ENCODE data around the gene CA5A. TPM values are rescaled to one million over a fixed set of nuclear protein-coding genes. Genes with fewer than 3 reads are reported as not detected.

CA5A gene
- total and polyA plus RNA-seq, 2 of the 13 experiments (the other 11 are each of a cell fraction or from before 2014, with no cell fraction given), result 66.8 to 106 TPM

- TF ChIP-seq, protein P1, sequence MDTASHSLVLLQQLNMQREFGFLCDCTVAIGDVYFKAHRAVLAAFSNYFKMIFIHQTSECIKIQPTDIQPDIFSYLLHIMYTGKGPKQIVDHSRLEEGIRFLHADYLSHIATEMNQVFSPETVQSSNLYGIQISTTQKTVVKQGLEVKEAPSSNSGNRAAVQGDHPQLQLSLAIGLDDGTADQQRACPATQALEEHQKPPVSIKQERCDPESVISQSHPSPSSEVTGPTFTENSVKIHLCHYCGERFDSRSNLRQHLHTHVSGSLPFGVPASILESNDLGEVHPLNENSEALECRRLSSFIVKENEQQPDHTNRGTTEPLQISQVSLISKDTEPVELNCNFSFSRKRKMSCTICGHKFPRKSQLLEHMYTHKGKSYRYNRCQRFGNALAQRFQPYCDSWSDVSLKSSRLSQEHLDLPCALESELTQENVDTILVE (CRISPR knock-in tag; IDR thresholded peaks at IDR 0.05), result no peak
- TF ChIP-seq ZFP36L1 (CRISPR knock-in tag; IDR thresholded peaks at IDR 0.05) (no peak), RFX3 (CRISPR knock-in tag; IDR thresholded peaks at IDR 0.05) (no peak), POLR2AphosphoS5 (IDR thresholded peaks at IDR 0.05; ENCODE audit: low read depth, low read length) (no peak), CSRNP2 (CRISPR knock-in tag; conservative IDR thresholded peaks at IDR 0.05; ENCODE audit: low read depth) (no peak), ZSCAN20 (CRISPR knock-in tag; IDR thresholded peaks at IDR 0.05; ENCODE audit: borderline replicate concordance) (no peak), ZNF878 (CRISPR knock-in tag; IDR thresholded peaks at IDR 0.05) (no peak), CREBL2 (CRISPR knock-in tag; IDR thresholded peaks at IDR 0.05; ENCODE audit: borderline replicate concordance) (no peak), HOXA7 (CRISPR knock-in tag; IDR thresholded peaks at IDR 0.05) (no peak), REL (CRISPR knock-in tag; conservative IDR thresholded peaks at IDR 0.05) (no peak), MAZ (IDR thresholded peaks at IDR 0.05; ENCODE audit: borderline replicate concordance, low read depth, low read length) (no peak), MAZ (CRISPR knock-in tag; IDR thresholded peaks at IDR 0.05; ENCODE audit: low read depth) (no peak), CCDC6 (CRISPR knock-in tag; IDR thresholded peaks at IDR 0.05) (no peak), ZNF180 (CRISPR knock-in tag; IDR thresholded peaks at IDR 0.05; ENCODE audit: borderline replicate concordance, low read depth) (no peak), SNAI1 (CRISPR knock-in tag; IDR thresholded peaks at IDR 0.05; ENCODE audit: borderline replicate concordance) (no peak), RBM22 (optimal IDR thresholded peaks at IDR 0.05; ENCODE audit: low read length) (no peak), ZNF660 (CRISPR knock-in tag; IDR thresholded peaks at IDR 0.05; ENCODE audit: borderline replicate concordance, low read depth) (no peak), HCFC1 (IDR thresholded peaks at IDR 0.05; ENCODE audit: low read depth, low read length) (no peak), ARNT2 (CRISPR knock-in tag; IDR thresholded peaks at IDR 0.05; ENCODE audit: low read depth) (no peak)
- TF ChIP-seq, protein P2, sequence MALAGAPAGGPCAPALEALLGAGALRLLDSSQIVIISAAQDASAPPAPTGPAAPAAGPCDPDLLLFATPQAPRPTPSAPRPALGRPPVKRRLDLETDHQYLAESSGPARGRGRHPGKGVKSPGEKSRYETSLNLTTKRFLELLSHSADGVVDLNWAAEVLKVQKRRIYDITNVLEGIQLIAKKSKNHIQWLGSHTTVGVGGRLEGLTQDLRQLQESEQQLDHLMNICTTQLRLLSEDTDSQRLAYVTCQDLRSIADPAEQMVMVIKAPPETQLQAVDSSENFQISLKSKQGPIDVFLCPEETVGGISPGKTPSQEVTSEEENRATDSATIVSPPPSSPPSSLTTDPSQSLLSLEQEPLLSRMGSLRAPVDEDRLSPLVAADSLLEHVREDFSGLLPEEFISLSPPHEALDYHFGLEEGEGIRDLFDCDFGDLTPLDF (CRISPR knock-in tag; IDR thresholded peaks at IDR 0.05), result no peak
- TF ChIP-seq, protein P3, sequence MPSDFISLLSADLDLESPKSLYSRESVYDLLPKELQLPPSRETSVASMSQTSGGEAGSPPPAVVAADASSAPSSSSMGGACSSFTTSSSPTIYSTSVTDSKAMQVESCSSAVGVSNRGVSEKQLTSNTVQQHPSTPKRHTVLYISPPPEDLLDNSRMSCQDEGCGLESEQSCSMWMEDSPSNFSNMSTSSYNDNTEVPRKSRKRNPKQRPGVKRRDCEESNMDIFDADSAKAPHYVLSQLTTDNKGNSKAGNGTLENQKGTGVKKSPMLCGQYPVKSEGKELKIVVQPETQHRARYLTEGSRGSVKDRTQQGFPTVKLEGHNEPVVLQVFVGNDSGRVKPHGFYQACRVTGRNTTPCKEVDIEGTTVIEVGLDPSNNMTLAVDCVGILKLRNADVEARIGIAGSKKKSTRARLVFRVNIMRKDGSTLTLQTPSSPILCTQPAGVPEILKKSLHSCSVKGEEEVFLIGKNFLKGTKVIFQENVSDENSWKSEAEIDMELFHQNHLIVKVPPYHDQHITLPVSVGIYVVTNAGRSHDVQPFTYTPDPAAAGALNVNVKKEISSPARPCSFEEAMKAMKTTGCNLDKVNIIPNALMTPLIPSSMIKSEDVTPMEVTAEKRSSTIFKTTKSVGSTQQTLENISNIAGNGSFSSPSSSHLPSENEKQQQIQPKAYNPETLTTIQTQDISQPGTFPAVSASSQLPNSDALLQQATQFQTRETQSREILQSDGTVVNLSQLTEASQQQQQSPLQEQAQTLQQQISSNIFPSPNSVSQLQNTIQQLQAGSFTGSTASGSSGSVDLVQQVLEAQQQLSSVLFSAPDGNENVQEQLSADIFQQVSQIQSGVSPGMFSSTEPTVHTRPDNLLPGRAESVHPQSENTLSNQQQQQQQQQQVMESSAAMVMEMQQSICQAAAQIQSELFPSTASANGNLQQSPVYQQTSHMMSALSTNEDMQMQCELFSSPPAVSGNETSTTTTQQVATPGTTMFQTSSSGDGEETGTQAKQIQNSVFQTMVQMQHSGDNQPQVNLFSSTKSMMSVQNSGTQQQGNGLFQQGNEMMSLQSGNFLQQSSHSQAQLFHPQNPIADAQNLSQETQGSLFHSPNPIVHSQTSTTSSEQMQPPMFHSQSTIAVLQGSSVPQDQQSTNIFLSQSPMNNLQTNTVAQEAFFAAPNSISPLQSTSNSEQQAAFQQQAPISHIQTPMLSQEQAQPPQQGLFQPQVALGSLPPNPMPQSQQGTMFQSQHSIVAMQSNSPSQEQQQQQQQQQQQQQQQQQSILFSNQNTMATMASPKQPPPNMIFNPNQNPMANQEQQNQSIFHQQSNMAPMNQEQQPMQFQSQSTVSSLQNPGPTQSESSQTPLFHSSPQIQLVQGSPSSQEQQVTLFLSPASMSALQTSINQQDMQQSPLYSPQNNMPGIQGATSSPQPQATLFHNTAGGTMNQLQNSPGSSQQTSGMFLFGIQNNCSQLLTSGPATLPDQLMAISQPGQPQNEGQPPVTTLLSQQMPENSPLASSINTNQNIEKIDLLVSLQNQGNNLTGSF (CRISPR knock-in tag; IDR thresholded peaks at IDR 0.05), result no peak
Measured at GRCh38 chr16:87856791-87857228, 79.5 kb downstream of the CA5A start (continued).
